Measurements from ENCODE around the gene BEND6. TPM values are rescaled to one million over a fixed set of nuclear protein-coding genes. Genes with fewer than 3 reads are reported as not detected.

Gene BEND6
- total and polyA plus RNA-seq, 2 donors (not counting 3 experiments of a cell fraction or from before 2014, with no cell fraction given): 0.15 to 0.66 TPM

DNA sequence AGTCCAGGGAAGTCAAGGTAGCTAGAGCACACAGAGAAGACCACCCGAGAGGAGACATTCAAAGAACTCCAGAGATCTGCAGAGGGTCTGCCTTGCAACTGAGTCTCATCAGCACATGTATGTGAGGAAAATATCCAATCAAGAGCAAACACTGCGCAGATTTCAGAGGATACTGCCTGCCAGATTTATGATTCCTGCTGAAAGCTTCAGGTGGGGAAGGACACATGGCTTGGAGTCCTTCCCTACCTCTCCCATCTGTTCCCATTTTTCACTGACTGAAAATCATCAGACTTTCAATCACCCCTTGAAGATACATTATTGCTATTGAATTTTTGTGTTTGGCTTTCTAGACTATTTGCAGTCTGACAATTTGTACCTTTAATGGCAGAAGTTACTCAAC, 84.0 kb downstream of the BEND6 start:
- no TSS peak for BruUV-seq (replicated peaks)
- peaks cover 23 to 33% of the 10 kb centered on the region in 2 experiments for H3K27me3 ChIP-seq (ENCODE audit: control insufficient read depth in 2 of 2, insufficient read depth in 2 of 2, low read length in 2 of 2)
- CTCF ChIA-PET: interaction anchor here (0.8 to 1.5 kb wide), 2 partner anchors 44 to 271 kb away, joined by 3 read pairs; no protein-coding TSS in a partner anchor
- H4K20me1 ChIP-seq (replicated peaks; ENCODE audit: control insufficient read depth, extremely low read depth, insufficient read depth, low read length): no peaks in the 10 kb centered on the region
- H3K36me3 ChIP-seq (ENCODE audit: control insufficient read depth in 2 of 2, extremely low read depth in 1 of 2, insufficient read depth in 2 of 2, low read length in 2 of 2): no peaks in the 10 kb centered on the region
- H3K79me2 ChIP-seq (ENCODE audit: control insufficient read depth, insufficient read depth, low read length): no peaks in the 10 kb centered on the region
- H3K4me1 ChIP-seq (ENCODE audit: control insufficient read depth, extremely low read depth, insufficient read depth, low read length): no peaks in the 10 kb centered on the region
- no peak overlapping the region for H3K27ac ChIP-seq (ENCODE audit: insufficient read depth, low read depth, low read length)
- POLR2A ChIA-PET: no interaction called here
- no peak for TF ChIP-seq MYC (IDR thresholded peaks at IDR 0.05; ENCODE audit: low read depth, low read length)
- no peak for TF ChIP-seq EZH2 (IDR thresholded peaks at IDR 0.05; ENCODE audit: borderline replicate concordance, low read depth, low read length, severe bottlenecking)
- no peak for TF ChIP-seq POLR2A (IDR thresholded peaks at IDR 0.05; ENCODE audit: low read depth, low read length)
- TF ChIP-seq, protein P1, sequence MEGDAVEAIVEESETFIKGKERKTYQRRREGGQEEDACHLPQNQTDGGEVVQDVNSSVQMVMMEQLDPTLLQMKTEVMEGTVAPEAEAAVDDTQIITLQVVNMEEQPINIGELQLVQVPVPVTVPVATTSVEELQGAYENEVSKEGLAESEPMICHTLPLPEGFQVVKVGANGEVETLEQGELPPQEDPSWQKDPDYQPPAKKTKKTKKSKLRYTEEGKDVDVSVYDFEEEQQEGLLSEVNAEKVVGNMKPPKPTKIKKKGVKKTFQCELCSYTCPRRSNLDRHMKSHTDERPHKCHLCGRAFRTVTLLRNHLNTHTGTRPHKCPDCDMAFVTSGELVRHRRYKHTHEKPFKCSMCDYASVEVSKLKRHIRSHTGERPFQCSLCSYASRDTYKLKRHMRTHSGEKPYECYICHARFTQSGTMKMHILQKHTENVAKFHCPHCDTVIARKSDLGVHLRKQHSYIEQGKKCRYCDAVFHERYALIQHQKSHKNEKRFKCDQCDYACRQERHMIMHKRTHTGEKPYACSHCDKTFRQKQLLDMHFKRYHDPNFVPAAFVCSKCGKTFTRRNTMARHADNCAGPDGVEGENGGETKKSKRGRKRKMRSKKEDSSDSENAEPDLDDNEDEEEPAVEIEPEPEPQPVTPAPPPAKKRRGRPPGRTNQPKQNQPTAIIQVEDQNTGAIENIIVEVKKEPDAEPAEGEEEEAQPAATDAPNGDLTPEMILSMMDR (IDR thresholded peaks at IDR 0.05; ENCODE audit: extremely low read depth in 1 of 2, insufficient read depth in 1 of 2, low read depth in 1 of 2, low read length in 2 of 2): no peak
- no peak for TF ChIP-seq JUN (IDR thresholded peaks at IDR 0.05; ENCODE audit: borderline replicate concordance, insufficient read depth, insufficient read length, low read depth)
- TF ChIP-seq POLR2AphosphoS5 (IDR thresholded peaks at IDR 0.05; ENCODE audit: insufficient read depth, low read depth, low read length): no peak
- no peak for TF ChIP-seq FOS (IDR thresholded peaks at IDR 0.05; ENCODE audit: borderline replicate concordance, insufficient read depth, low read length)
- TF ChIP-seq, protein P2, sequence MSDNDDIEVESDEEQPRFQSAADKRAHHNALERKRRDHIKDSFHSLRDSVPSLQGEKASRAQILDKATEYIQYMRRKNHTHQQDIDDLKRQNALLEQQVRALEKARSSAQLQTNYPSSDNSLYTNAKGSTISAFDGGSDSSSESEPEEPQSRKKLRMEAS (IDR thresholded peaks at IDR 0.05; ENCODE audit: insufficient read depth, insufficient read length): no peak
- TF ChIP-seq GATA2 (IDR thresholded peaks at IDR 0.05; ENCODE audit: insufficient read depth, insufficient read length, low read depth, low read length): no peak
- H3K4me3 ChIP-seq (replicated peaks in 1 of 3; ENCODE audit: insufficient read depth in 1 of 3, low read depth in 1 of 3, low read length in 3 of 3): no peak overlapping the region
- no peak overlapping the region for H3K4me2 ChIP-seq (ENCODE audit: insufficient read depth, low read length)
- no peak overlapping the region for H3K9ac ChIP-seq (replicated peaks; ENCODE audit: extremely low read depth, insufficient read depth, low read length)
- no peaks in the 10 kb centered on the region for H3K9me1 ChIP-seq (replicated peaks; ENCODE audit: control insufficient read depth, extremely low read depth, insufficient read depth, low read length)
- intact Hi-C loops (cut with micrococcal nuclease): no loop called here
- no peaks in the 10 kb centered on the region for H3K9me3 ChIP-seq (replicated peaks; ENCODE audit: control insufficient read depth, insufficient read depth, low read length)
- no peak overlapping the region for H2AFZ ChIP-seq (ENCODE audit: low read depth, low read length)
- FAIRE-seq: no peak
- dilution Hi-C loops (cut with MboI; ENCODE audit: extremely low pct_ligation_motif_present, low sequenced_read_pairs): no loop called here
- no peak for DNase-seq (ENCODE audit: low read depth, low spot score)

All from endothelial cell of umbilical vein (primary cell).